NB4 (cell line): Measurements from ENCODE around the gene GRID1.
A peak's percentile ranks its signal among the peaks of the same experiment; 100 is the strongest.

Experiments
- DNase-seq: peaks from one replicate; pipeline ENCODE4 v3.0.0; 2010; ENCODE audit warnings: low read depth
- H3K4me3 ChIP-seq: one replicate; pipeline ENCODE4 v1.5.1; 2011; ENCODE audit warnings: mild to moderate bottlenecking, low read depth, low read length, moderate library complexity
- MYC ChIP-seq: IDR thresholded peaks from 2 replicates; pipeline ENCODE4 v1.6.1; 2011; ENCODE audit warnings: low read depth, low read length
- POLR2A ChIP-seq: IDR thresholded peaks from 2 replicates; pipeline ENCODE4 v1.6.1; 2011; ENCODE audit warnings: mild to moderate bottlenecking; ENCODE audit not compliant: insufficient read length; ENCODE audit errors: extremely low read depth
- TF ChIP-seq, protein P1 (sequence below): IDR thresholded peaks from 2 replicates; pipeline ENCODE4 v1.6.1; 2011; ENCODE audit warnings: low read depth, low read length
- TF ChIP-seq, protein P2 (sequence below): IDR thresholded peaks from one replicate; pipeline ENCODE4 v1.5.1; 2012; ENCODE audit warnings: low read depth, low read length

The GRID1 gene

DNA sequence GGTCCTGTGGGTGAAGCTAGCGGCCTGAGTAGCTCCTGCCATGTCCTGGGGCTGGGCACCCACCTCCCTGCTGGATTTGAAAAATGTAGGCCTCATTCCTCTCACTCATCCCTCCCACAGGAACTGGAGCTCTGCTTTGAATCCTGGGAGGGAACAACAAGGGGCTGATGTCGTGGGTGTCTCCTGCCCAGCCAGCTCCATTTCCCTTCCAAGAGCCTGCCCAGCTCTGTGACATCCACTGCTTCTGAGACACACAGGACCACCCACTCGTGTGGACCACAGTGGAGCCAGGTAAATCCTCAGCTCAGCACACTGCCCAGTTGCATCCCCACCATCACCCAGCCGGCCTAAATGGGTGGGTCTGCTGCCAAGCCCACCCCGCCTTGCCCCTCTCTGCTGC lies 579.2 kb downstream of the GRID1 start:
- TF ChIP-seq, protein P1, sequence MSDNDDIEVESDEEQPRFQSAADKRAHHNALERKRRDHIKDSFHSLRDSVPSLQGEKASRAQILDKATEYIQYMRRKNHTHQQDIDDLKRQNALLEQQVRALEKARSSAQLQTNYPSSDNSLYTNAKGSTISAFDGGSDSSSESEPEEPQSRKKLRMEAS: no peak
- TF ChIP-seq, protein P2, sequence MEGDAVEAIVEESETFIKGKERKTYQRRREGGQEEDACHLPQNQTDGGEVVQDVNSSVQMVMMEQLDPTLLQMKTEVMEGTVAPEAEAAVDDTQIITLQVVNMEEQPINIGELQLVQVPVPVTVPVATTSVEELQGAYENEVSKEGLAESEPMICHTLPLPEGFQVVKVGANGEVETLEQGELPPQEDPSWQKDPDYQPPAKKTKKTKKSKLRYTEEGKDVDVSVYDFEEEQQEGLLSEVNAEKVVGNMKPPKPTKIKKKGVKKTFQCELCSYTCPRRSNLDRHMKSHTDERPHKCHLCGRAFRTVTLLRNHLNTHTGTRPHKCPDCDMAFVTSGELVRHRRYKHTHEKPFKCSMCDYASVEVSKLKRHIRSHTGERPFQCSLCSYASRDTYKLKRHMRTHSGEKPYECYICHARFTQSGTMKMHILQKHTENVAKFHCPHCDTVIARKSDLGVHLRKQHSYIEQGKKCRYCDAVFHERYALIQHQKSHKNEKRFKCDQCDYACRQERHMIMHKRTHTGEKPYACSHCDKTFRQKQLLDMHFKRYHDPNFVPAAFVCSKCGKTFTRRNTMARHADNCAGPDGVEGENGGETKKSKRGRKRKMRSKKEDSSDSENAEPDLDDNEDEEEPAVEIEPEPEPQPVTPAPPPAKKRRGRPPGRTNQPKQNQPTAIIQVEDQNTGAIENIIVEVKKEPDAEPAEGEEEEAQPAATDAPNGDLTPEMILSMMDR: no peak
- TF ChIP-seq MYC (no peak), POLR2A (no peak)
- no peak overlapping the region for H3K4me3 ChIP-seq
- DNase-seq: no peak

DNA sequence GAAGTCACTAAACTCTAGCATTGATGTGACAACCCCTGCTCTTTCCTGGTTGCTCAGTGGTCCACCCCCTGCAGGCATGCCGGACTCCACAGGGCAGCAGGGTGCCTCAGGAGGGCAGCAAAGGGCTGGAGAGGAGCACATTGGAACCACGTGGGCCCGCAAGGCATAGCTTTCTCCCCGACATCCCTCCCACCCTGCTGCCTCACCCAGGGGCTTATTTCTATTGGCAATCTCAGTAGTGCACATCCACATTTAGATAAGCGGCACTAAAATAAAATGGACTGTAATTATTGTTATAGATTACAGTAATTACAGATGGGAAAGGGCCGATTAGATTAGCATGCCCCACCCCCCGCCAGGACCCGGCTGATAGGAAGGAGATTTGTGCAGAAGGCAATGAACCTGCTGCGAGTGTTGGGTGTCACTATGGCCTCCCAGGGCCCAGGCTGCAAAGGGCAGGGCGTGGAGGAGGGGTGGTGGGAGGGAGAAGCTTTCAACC lies 580.1 kb downstream of the GRID1 start:
- no peak overlapping the region for H3K4me3 ChIP-seq
- DNase-seq: peak; percentile 38
- TF ChIP-seq MYC: no peak
- TF ChIP-seq, protein P2: peak; percentile 35
- no peak for TF ChIP-seq POLR2A
- TF ChIP-seq, protein P1: peak; percentile 75

DNA sequence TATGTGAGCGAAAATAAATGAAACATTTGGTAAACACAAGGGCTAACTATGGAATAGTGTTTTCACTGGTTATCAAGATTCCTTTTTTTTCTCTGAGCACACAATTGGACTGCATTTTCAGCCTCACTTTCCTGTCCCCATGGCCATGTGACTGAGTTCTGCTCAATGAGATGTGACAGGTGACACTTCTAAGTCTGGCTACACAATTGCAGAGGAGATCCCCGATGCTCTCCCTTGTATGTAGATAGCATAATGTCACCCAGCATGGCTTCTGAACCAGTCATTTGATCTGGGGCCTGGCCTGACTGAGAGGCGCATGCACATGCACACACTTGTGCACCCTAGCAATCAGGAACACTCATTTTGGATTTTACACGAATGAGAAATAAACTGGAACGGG lies 581.8 kb downstream of the GRID1 start:
- no peak overlapping the region for H3K4me3 ChIP-seq
- no peak for DNase-seq

DNA sequence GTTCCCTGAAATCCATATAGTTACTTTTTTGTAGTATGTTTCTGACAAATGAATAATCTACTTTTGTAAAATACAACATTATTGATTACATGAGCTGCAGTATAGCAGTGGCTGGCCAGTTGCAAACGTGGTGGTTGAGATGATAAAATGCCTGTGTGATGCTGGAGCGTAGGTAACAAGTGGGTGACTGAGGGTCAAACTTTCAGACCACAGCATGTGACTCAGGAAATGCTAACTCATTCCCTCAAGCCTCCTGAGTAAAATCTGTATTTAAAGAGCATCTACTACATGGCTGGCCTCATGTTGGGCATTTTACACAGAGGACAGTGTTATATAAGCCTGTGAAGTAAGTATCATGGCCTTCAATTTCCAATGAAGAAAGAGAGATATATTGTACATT lies 585.2 kb downstream of the GRID1 start:
- no peak overlapping the region for H3K4me3 ChIP-seq
- DNase-seq: no peak
- TF ChIP-seq MYC (no peak), POLR2A (no peak)
- TF ChIP-seq, protein P1: no peak
- TF ChIP-seq, protein P2: no peak

More for the DNA sequence above, 581.8 kb downstream of the GRID1 start:
- TF ChIP-seq, protein P1: no peak
- TF ChIP-seq, protein P2: no peak
- no peak for TF ChIP-seq POLR2A
- no peak for TF ChIP-seq MYC

DNA sequence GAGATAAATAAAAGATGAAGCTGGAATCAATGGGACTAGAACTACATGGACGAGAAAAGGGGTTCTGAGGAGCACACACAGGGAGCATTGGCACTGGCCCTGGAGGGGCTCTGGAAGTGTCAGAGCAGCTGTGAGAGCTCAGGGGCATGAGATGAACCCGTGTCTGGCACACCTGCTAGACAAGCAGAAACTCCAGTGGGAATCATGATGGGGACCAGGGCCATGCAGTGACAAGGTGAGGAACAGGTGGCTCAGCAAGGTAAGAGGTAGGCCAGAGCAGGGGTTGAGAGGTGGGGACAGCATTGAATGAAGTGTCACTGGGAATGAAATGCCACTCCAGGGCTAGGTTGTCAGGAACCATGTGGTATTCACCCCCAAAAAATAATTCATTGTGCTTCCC lies 588.5 kb downstream of the GRID1 start:
- no peak for DNase-seq
- no peak for TF ChIP-seq MYC
- H3K4me3 ChIP-seq: no peak overlapping the region

DNA sequence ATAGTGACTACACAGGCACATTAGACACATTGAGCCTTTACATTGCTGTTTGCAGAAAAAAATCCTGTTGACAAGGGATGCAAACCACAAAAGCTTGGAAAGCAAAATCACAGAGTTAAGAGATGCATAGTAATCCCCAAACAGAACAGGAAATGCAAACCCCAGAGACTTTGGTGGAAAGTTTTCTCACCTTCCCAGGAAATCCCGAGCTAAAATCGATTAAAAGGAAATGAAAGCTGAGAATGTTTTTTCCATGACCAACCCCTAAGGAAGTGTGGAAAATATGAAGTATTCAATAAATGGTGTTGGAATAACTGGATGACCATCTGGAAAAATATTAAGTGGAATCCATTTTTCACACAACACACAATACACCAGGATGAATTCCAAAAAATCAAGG lies 598.7 kb downstream of the GRID1 start:
- H3K4me3 ChIP-seq: no peak overlapping the region
- no peak for DNase-seq
- TF ChIP-seq, protein P1: no peak
- no peak for TF ChIP-seq MYC
- no peak for TF ChIP-seq POLR2A
- TF ChIP-seq, protein P2: no peak
